ENCODE measurements around the gene RGS9. TPM values are rescaled to one million over a fixed set of nuclear protein-coding genes. Genes with fewer than 3 reads are reported as not detected.
A peak's percentile ranks its signal among the peaks of the same experiment; 100 is the strongest.

Gene RGS9
- total RNA-seq, 1 donor from 2014 or later, result 2.8 TPM

DNA sequence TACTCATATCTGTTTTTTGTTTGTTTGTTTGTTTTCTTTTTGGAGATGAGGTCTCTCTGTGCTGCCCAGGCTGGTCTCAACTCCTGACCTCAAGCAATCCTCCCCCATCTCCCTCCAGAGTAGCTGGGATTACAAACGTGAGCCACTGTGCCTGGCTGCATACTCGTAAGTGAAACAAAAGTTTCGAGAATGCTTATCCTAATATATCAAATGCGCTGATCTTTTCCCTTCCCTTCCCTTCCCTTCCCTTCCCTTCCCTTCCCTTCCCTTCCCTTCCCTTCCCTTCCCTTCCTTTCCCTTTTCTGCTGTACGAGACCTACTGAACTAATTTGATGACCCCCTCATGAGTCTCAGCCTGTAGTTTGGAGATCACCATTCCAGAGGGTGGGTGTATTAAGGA lies 122.1 kb downstream of the RGS9 start:
- no peak for DNase-seq (ENCODE audit: low read depth, low spot score)
- TF ChIP-seq, protein P1, sequence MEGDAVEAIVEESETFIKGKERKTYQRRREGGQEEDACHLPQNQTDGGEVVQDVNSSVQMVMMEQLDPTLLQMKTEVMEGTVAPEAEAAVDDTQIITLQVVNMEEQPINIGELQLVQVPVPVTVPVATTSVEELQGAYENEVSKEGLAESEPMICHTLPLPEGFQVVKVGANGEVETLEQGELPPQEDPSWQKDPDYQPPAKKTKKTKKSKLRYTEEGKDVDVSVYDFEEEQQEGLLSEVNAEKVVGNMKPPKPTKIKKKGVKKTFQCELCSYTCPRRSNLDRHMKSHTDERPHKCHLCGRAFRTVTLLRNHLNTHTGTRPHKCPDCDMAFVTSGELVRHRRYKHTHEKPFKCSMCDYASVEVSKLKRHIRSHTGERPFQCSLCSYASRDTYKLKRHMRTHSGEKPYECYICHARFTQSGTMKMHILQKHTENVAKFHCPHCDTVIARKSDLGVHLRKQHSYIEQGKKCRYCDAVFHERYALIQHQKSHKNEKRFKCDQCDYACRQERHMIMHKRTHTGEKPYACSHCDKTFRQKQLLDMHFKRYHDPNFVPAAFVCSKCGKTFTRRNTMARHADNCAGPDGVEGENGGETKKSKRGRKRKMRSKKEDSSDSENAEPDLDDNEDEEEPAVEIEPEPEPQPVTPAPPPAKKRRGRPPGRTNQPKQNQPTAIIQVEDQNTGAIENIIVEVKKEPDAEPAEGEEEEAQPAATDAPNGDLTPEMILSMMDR (conservative IDR thresholded peaks at IDR 0.05), result no peak
- Mint-ChIP-seq H3K4me3 (peak overlapping the region; percentile 33), H3K36me3 (ENCODE audit: low read depth) (no peaks in the 10 kb centered on the region), H3K27me3 (ENCODE audit: low read depth) (no peaks in the 10 kb centered on the region), H3K9me3 (peaks cover 5% of the 10 kb centered on the region), H3K4me1 (peaks cover 27% of the 10 kb centered on the region), H3K27ac (ENCODE audit: unreplicated experiment) (peak overlapping the region; percentile 85)

DNA sequence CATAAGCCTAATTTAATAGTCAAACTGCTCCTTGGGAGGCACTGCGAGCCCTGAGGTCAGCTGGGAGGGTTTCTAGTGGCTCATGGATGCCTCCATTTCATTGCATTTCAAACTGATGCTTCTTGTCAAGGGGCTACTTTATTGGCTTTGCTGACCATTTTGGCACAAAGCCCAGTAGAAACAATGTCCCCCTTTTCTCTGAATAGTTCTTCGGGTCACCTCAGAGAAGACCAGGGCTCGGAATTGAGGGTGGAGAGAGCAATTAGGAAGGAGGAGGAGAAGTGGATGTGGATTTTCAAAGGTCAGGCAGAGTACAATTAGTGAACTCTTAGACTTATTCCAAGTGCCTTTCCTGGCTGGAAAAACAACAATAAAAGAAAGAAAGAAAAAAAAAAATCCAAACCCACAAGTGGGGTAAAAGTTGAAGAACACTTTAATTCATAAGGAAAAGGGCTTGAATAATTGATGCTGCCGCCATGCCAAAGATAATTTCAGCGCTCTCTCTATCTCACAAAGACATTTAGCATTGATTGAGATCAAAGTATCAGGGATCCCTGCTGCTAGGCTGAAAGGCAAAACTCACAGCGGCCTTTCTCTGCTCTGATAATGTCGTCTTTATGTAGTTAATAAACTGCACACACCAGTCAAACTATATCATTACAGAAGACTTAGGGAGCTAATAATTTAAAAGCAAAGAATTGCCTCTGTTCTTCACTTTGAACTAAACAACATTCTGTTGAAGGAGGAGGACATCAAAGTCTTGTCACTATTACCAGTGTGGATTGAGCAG lies 122.7 kb downstream of the RGS9 start:
- H3K27me3 Mint-ChIP-seq (ENCODE audit: low read depth), result no peaks in the 10 kb centered on the region
- H3K36me3 Mint-ChIP-seq (ENCODE audit: low read depth), result no peaks in the 10 kb centered on the region
- H3K9me3 Mint-ChIP-seq, result peaks cover 5% of the 10 kb centered on the region
- peaks cover 27% of the 10 kb centered on the region for H3K4me1 Mint-ChIP-seq
- H3K27ac Mint-ChIP-seq (ENCODE audit: unreplicated experiment), result peak overlapping the region; percentile 85
- TF ChIP-seq, protein P1 (conservative IDR thresholded peaks at IDR 0.05), result no peak
- peak overlapping the region; percentile 33 for H3K4me3 Mint-ChIP-seq
- DNase-seq (ENCODE audit: low read depth, low spot score), result no peak

DNA sequence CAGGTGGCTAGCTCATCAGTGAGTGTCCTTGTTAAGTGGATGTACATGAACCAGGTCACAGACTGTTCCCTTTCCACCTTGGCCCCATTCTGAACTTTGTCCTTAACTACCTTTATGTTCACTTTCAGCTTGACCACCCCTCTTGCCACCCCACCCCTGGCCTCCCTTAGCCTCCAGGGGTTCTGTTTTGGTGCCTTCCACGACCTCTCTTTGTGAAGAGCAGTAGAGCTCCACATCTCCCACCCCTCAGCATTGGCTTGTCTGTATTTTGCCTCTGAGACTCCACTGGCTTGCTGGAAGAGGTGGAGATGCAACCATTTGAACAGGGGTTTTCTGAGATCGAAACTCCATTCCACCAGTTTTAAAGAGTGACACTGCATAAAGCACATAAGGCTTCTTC lies 123.5 kb downstream of the RGS9 start:
- no peak for DNase-seq (ENCODE audit: low read depth, low spot score)
- no peak overlapping the region for H3K4me3 Mint-ChIP-seq
- H3K27me3 Mint-ChIP-seq (ENCODE audit: low read depth), result no peaks in the 10 kb centered on the region
- peaks cover 5% of the 10 kb centered on the region for H3K9me3 Mint-ChIP-seq
- peaks cover 27% of the 10 kb centered on the region for H3K4me1 Mint-ChIP-seq
- TF ChIP-seq, protein P1 (conservative IDR thresholded peaks at IDR 0.05), result no peak
- no peak overlapping the region for H3K27ac Mint-ChIP-seq (ENCODE audit: unreplicated experiment)
- no peaks in the 10 kb centered on the region for H3K36me3 Mint-ChIP-seq (ENCODE audit: low read depth)

DNA sequence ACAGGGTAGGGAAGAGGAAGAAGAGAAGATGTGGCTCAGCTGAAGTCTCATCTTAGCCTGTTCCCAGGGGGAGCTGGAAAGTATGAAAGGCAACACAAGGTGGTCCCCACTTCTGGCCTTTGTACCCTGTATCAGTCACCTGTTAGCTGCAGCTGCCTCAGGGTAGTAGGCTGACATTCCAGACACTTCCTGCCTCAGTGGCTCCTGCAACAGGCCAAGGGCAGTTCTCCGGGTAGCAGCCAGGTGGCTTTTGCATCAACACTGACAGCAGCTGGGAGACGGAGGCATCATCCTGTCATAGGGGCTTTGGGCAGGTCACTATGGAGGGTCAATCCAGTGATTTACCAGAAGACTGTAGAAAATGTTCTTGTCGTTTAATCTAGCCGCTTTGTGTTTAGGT lies 124.0 kb downstream of the RGS9 start:
- no peak overlapping the region for H3K4me3 Mint-ChIP-seq
- TF ChIP-seq, protein P1 (conservative IDR thresholded peaks at IDR 0.05), result peak; percentile 24
- H3K36me3 Mint-ChIP-seq (ENCODE audit: low read depth), result no peaks in the 10 kb centered on the region
- H3K9me3 Mint-ChIP-seq, result peaks cover 7% of the 10 kb centered on the region
- peaks cover 27% of the 10 kb centered on the region for H3K4me1 Mint-ChIP-seq
- no peak overlapping the region for H3K27ac Mint-ChIP-seq (ENCODE audit: unreplicated experiment)
- H3K27me3 Mint-ChIP-seq (ENCODE audit: low read depth), result no peaks in the 10 kb centered on the region
- DNase-seq (ENCODE audit: low read depth, low spot score), result no peak

DNA sequence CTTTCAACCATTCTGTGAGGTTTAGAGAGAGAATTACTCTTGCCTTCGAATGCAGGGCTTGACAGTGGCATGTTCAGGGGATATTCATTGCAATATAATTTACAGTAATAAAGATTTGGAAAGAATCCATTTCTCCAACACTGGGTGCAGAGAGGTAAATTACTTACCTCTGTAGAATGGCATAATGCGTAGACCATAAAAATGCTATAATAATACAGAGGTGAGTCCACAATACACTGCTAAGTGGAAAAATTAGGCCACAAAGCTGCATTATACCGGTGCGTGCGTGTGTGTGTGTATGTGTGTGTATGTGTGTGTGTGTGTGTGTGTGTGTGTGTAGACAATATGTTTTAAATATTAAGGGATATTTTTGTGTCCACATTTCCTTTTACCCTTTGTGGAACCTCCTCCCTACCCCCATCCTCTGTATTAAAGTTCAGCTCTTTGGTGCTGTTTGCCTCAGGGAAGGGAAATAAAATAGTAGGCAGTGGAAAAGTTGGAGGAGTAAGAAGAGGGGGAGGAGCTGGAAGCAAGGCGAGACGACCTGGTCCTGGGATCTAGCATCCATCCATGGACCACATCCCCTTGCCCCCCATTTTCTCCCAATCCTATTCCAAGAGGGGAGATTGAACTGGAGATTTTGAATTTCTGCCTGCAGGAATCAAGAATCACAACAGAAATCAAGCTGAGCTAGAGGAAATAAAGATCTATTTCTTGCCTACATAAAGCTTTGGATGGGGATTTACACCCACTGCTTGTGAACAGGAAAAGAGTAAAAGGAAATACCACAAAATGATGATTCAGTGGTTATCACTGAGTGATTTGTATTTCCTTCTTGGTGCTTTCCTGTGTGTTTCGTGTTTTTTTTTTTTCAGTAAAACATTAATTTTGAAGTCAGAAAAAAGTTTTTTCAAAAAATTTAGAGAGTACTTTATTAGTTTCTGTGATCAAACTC lies 124.8 kb downstream of the RGS9 start:
- no peak for DNase-seq (ENCODE audit: low read depth, low spot score)
- H3K9me3 Mint-ChIP-seq, result peaks cover 12% of the 10 kb centered on the region
- peaks cover 27% of the 10 kb centered on the region for H3K4me1 Mint-ChIP-seq
- no peak overlapping the region for H3K4me3 Mint-ChIP-seq
- no peaks in the 10 kb centered on the region for H3K27me3 Mint-ChIP-seq (ENCODE audit: low read depth)
- TF ChIP-seq, protein P1 (conservative IDR thresholded peaks at IDR 0.05), result no peak
- no peak overlapping the region for H3K27ac Mint-ChIP-seq (ENCODE audit: unreplicated experiment)
- peaks cover 4% of the 10 kb centered on the region for H3K36me3 Mint-ChIP-seq (ENCODE audit: low read depth)

Data from neural crest cell (in vitro differentiated cells).